Calu3 (cell line): ENCODE measurements around the gene KCNT2. TPM values are rescaled to one million over a fixed set of nuclear protein-coding genes. Genes with fewer than 3 reads are reported as not detected.
"Not testable (repeated sequence)": the region's sequence is repeated elsewhere in the genome, so short reads cannot be mapped to it uniquely, and the experiment has no call there.

ENCODE experiments used
- BruUV-seq: library from RNA; stranded (reverse); fragments of 400-500 nt; replicated peaks from 2 replicates; lab custom pipeline; 2021; lab: Mats Ljungman, UMichigan
- CTCF ChIA-PET: fragments of 300-600 bp; sonication (Branson Sonifier 250); formaldehyde crosslinking; loops from one replicate; lab custom pipeline; 2022; ENCODE audit warnings: antibody characterized with exemption; lab: Charles Lee
- DNase-seq: peaks from one replicate; pipeline ENCODE4 v3.0.0; 2022
- H3K27ac Mint-ChIP-seq: one replicate; pipeline ENCODE4 v1.8.0; 2022; ENCODE audit warnings: mixed read lengths; ENCODE audit not compliant: unreplicated experiment
- H3K27me3 Mint-ChIP-seq: one replicate; pipeline ENCODE4 v1.8.0; 2022; ENCODE audit warnings: mixed read lengths; ENCODE audit not compliant: unreplicated experiment
- H3K36me3 Mint-ChIP-seq: one replicate; pipeline ENCODE4 v1.8.0; 2022; ENCODE audit warnings: mild to moderate bottlenecking, moderate library complexity, mixed read lengths; ENCODE audit not compliant: insufficient read depth, unreplicated experiment
- H3K4me1 Mint-ChIP-seq: one replicate; pipeline ENCODE4 v1.8.0; 2022; ENCODE audit warnings: mild to moderate bottlenecking, low read depth, mixed read lengths; ENCODE audit not compliant: unreplicated experiment
- H3K4me3 Mint-ChIP-seq: one replicate; pipeline ENCODE4 v1.8.0; 2022; ENCODE audit warnings: mild to moderate bottlenecking, low read depth, moderate library complexity, mixed read lengths; ENCODE audit not compliant: unreplicated experiment
- H3K9me3 Mint-ChIP-seq: one replicate; pipeline ENCODE4 v1.8.0; 2022; ENCODE audit warnings: low read depth, mixed read lengths; ENCODE audit not compliant: unreplicated experiment
- intact Hi-C: fragments of 100-400 bp; cut with micrococcal nuclease; formaldehyde crosslinking; loops from one replicate; pipeline ENCODE4 v1.10.0; 2022; ENCODE audit not compliant: unreplicated experiment
- total RNA-seq: library from RNA; stranded (reverse); gene quantifications from 2 replicates; pipeline ENCODE4 v1.2.3, GENCODE V29; 2022
- TF ChIP-seq, protein P1 (sequence below): fragments of 200-600 bp; IDR thresholded peaks from one replicate; pipeline ENCODE4 v1.8.0; 2022; ENCODE audit warnings: antibody characterized with exemption; ENCODE audit not compliant: unreplicated experiment

Gene KCNT2
- total RNA-seq, 1 experiment from 2014 or later = 3.3 TPM

GRCh38 chr1:196538473-196538872 is 69.8 kb downstream of the KCNT2 start:
- H3K27ac Mint-ChIP-seq = no peak overlapping the region
- intact Hi-C loops = no loop called here
- no peak overlapping the region for H3K4me3 Mint-ChIP-seq
- no peaks in the 10 kb centered on the region for H3K9me3 Mint-ChIP-seq
- H3K27me3 Mint-ChIP-seq = no peaks in the 10 kb centered on the region
- H3K36me3 Mint-ChIP-seq = no peaks in the 10 kb centered on the region
- CTCF ChIA-PET = no interaction called here
- H3K4me1 Mint-ChIP-seq = no peaks in the 10 kb centered on the region
- no peak for DNase-seq
- TF ChIP-seq, protein P1, sequence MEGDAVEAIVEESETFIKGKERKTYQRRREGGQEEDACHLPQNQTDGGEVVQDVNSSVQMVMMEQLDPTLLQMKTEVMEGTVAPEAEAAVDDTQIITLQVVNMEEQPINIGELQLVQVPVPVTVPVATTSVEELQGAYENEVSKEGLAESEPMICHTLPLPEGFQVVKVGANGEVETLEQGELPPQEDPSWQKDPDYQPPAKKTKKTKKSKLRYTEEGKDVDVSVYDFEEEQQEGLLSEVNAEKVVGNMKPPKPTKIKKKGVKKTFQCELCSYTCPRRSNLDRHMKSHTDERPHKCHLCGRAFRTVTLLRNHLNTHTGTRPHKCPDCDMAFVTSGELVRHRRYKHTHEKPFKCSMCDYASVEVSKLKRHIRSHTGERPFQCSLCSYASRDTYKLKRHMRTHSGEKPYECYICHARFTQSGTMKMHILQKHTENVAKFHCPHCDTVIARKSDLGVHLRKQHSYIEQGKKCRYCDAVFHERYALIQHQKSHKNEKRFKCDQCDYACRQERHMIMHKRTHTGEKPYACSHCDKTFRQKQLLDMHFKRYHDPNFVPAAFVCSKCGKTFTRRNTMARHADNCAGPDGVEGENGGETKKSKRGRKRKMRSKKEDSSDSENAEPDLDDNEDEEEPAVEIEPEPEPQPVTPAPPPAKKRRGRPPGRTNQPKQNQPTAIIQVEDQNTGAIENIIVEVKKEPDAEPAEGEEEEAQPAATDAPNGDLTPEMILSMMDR = no peak
- no TSS peak for BruUV-seq

- Mint-ChIP-seq H3K27ac (no peak overlapping the region), H3K4me3 (no peak overlapping the region), H3K9me3 (no peaks in the 10 kb centered on the region), H3K4me1 (no peaks in the 10 kb centered on the region), H3K27me3 (no peaks in the 10 kb centered on the region), H3K36me3 (no peaks in the 10 kb centered on the region)
- CTCF ChIA-PET = no interaction called here
- BruUV-seq = no TSS peak
- intact Hi-C loops = no loop called here
- TF ChIP-seq, protein P1 = no peak
- no peak for DNase-seq
Measured at GRCh38 chr1:196535727-196536126, 72.5 kb downstream of the KCNT2 start.

- no peak for DNase-seq
- Mint-ChIP-seq H3K4me3 (no peak overlapping the region), H3K9me3 (no peaks in the 10 kb centered on the region), H3K36me3 (no peaks in the 10 kb centered on the region), H3K4me1 (no peaks in the 10 kb centered on the region), H3K27me3 (no peaks in the 10 kb centered on the region), H3K27ac (no peak overlapping the region)
- CTCF ChIA-PET = no interaction called here
- intact Hi-C loops = no loop called here
- BruUV-seq = no TSS peak
- TF ChIP-seq, protein P1 = no peak
Measured at GRCh38 chr1:196531737-196532524, 76.3 kb downstream of the KCNT2 start.

DNA sequence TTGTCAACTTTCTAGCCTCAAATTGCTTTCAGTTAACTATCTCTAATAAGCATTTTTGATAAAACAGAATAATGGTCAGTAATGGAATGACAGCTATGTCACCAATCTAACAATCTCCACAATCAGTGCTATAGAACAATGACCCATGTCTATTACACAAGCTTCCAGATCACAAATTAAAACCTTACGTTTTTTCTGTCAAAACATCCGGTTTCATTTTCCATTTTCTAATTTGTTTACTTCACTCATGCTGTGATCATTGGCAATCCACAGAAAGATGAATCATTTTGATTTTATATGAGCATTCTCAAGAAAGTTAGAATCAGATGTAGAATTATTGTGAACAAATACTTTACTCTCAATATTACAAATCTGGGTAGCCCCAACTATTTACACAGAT is 80.3 kb downstream of the KCNT2 start:
- TF ChIP-seq, protein P1 = no peak
- no TSS peak for BruUV-seq
- no peak for DNase-seq
- no peak overlapping the region for H3K4me3 Mint-ChIP-seq
- H3K4me1 Mint-ChIP-seq = no peaks in the 10 kb centered on the region
- no peaks in the 10 kb centered on the region for H3K27me3 Mint-ChIP-seq
- H3K9me3 Mint-ChIP-seq = peaks cover 2% of the 10 kb centered on the region
- CTCF ChIA-PET = no interaction called here
- intact Hi-C loops = no loop called here
- H3K27ac Mint-ChIP-seq = no peak overlapping the region
- no peaks in the 10 kb centered on the region for H3K36me3 Mint-ChIP-seq

- H3K4me3 Mint-ChIP-seq, H3K36me3 Mint-ChIP-seq, BruUV-seq: not testable (repeated sequence)
Measured at GRCh38 chr1:196522574-196523345, 85.5 kb downstream of the KCNT2 start.

More at GRCh38 chr1:196522574-196523345, 85.5 kb downstream of the KCNT2 start:
- H3K4me1 Mint-ChIP-seq, H3K27ac Mint-ChIP-seq, DNase-seq, intact Hi-C loops, H3K9me3 Mint-ChIP-seq, H3K27me3 Mint-ChIP-seq, CTCF ChIA-PET: not testable (repeated sequence)
